AG04450 (cell line): Measurements from ENCODE around the gene CAMK2G. TPM values are rescaled to one million over a fixed set of nuclear protein-coding genes. Genes with fewer than 3 reads are reported as not detected.
A peak's percentile ranks its signal among the peaks of the same experiment; 100 is the strongest.

Experiments
- CTCF ChIA-PET: fragments of 300-600, 350-600 bp; formaldehyde crosslinking; extraction: SDS; loops from one replicate; lab custom pipeline; 2022; ENCODE audit warnings: antibody characterized with exemption, inconsistent platforms; lab: Charles Lee
- POLR2A ChIA-PET: fragments of 350-600 bp; formaldehyde crosslinking; extraction: SDS; loops from one replicate; lab custom pipeline; 2021; ENCODE audit warnings: antibody characterized with exemption, inconsistent platforms; lab: Yijun Ruan, JAX
- DNase-seq: peaks from one replicate; pipeline ENCODE4 v3.0.0-alpha.2; 2011; ENCODE audit warnings: low read depth, low spot score
- H3K27ac ChIP-seq: one replicate; pipeline ENCODE4 v1.5.1; 2012; ENCODE audit warnings: low read depth, low read length, control low read depth
- H3K27me3 ChIP-seq: one replicate; pipeline ENCODE4 v1.6.0; 2012; ENCODE audit warnings: low read length; ENCODE audit not compliant: control insufficient read depth, insufficient read depth
- H3K4me3 ChIP-seq: 2 replicates; pipeline ENCODE4 v1.5.1; 2011; ENCODE audit warnings: mild to moderate bottlenecking, low read depth, low read length, control low read depth
- H3K9me3 ChIP-seq: 2 replicates; pipeline ENCODE4 v1.5.1; 2012; ENCODE audit warnings: low read length; ENCODE audit not compliant: control insufficient read depth, insufficient read depth
- CTCF ChIP-seq: IDR thresholded peaks from 2 replicates; pipeline ENCODE4 v1.5.1; 2011; ENCODE audit warnings: low read depth, low read length, control low read depth, inconsistent platforms
- polyA plus RNA-seq: library from polyadenylated mRNA; depleted of rRNA; stranded (reverse); fragments of >200 nt; gene quantifications from 2 replicates; pipeline ENCODE4 v1.2.3, GENCODE V29; 2011

The CAMK2G gene
- polyA plus RNA-seq, 1 experiment, result 22.3 TPM

- H3K27ac ChIP-seq, result peak overlapping the region; percentile 31
- no peak for TF ChIP-seq CTCF
- no peaks in the 10 kb centered on the region for H3K27me3 ChIP-seq
- DNase-seq, result no peak
- H3K4me3 ChIP-seq, result no peak overlapping the region
- ChIA-PET POLR2A (interaction anchor here (0.7 kb wide), 1 partner anchor 47 kb away, joined by 4 read pairs; no protein-coding TSS in a partner anchor), CTCF (interaction anchor here (0.6 kb wide), 1 partner anchor 135 kb away, joined by 4 read pairs; no protein-coding TSS in a partner anchor)
- H3K9me3 ChIP-seq, result no peaks in the 10 kb centered on the region; the same call in 1 of the 2 replicates
Observed at GRCh38 chr10:73803680-73804286, 70.6 kb downstream of the CAMK2G start.

DNA sequence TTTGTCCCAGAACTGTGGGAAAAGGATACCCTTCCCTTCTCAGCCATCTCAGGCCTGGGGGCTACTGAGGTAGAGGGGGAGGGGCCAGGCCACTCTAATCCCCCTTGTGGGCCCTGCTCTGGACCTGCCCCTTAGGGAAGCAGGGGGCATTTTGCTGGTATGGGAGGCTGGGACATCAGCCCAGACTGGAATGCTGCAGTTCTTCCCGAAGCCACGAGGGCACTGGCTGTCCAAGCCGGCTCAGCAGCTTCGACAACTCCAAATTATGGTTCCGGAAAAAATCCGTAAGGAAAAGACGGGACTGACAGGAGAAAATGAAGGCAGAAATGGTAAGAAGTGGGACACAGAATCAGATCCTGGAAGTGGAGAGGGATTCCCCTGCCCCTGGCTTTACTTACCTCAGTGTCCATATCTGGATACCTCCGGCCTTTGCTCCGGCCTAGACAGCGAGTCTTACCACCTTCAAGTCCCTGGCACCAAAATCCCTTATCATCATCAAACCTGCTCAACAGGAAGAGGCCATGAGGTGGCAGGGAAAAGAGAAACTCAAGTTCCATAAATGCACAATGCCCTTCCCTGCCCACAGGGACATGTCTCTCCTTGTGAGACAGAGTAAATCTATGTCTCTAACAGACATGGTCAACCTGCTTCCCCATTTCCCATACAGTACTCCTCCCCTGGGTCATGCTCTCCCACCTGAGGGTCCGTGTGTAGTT, 71.9 kb downstream of the CAMK2G start:
- H3K27me3 ChIP-seq, result no peaks in the 10 kb centered on the region
- DNase-seq, result no peak
- CTCF ChIA-PET, result no interaction called here
- POLR2A ChIA-PET, result interaction anchor here (0.6 kb wide), 1 partner anchor 177 kb away, joined by 3 read pairs; no protein-coding TSS in a partner anchor
- no peaks in the 10 kb centered on the region; the same call in 1 of the 2 replicates for H3K9me3 ChIP-seq
- TF ChIP-seq CTCF, result no peak
- no peak overlapping the region for H3K27ac ChIP-seq
- no peak overlapping the region for H3K4me3 ChIP-seq

DNA sequence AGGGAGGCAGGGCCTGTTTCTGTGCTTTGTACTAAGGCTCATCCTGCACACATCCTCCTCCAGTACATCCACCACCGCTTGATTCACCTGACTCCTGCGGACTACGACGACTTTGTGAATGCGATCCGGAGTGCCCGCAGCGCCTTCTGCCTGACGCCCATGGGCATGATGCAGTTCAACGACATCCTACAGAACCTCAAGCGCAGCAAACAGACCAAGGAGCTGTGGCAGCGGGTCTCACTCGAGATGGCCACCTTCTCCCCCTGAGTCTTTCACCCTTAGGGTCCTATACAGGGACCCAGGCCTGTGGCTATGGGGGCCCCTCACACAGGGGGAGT, 73.1 kb downstream of the CAMK2G start:
- Histone ChIP-seq H3K27ac (no peak overlapping the region), H3K4me3 (no peak overlapping the region), H3K27me3 (no peaks in the 10 kb centered on the region), H3K9me3 (no peaks in the 10 kb centered on the region; the same call in 1 of the 2 replicates)
- no peak for DNase-seq
- ChIA-PET CTCF (no interaction called here), POLR2A (no interaction called here)
- no peak for TF ChIP-seq CTCF

DNA sequence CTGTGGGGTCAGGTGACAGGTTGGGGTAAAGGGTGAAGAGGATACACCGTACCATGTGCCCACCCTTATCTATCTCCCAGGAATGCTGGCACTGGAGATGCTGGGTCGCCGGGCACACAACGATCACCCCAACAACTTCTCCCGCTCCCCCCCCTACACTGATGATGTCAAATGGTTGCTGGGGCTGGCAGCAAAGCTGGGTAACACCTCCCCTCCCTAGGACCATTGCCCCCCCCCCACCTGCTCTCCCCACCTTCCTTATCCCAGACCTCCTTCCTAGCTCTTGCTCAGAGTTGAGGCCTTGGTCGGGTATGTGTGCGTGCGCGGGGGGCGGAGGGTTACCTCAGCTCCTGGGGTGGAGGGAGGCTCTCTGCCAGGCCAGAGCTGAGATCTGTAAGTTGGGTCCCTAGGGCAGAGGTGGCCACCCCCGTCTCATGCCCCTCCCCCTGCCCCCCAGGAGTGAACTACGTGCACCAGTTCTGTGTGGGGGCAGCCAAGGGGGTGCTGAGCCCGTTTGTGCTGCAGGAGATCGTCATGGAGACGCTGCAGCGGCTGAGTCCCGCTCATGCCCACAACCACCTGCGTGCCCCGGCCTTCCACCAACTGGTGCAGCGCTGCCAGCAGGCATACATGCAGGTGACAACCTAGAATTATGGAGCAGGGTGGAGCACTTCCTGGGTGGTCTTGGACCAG, 73.6 kb downstream of the CAMK2G start:
- ChIA-PET POLR2A (no interaction called here), CTCF (no interaction called here)
- TF ChIP-seq CTCF, result no peak
- no peak overlapping the region for H3K27ac ChIP-seq
- no peak for DNase-seq
- H3K4me3 ChIP-seq, result no peak overlapping the region
- no peaks in the 10 kb centered on the region for H3K27me3 ChIP-seq
- H3K9me3 ChIP-seq, result no peaks in the 10 kb centered on the region; the same call in 1 of the 2 replicates
